22Rv1 (cell line): ENCODE measurements around the gene NUDT1.

Experiments
- H3K27ac ChIP-seq: fragments of 450-650 bp; 2 replicates; pipeline ENCODE4 v1.5.1; 2017
- ZFX ChIP-seq: fragments of 450-650 bp; IDR thresholded peaks from 2 replicates; pipeline ENCODE4 v1.6.1; 2017; ENCODE audit warnings: antibody characterized with exemption, borderline replicate concordance
- TF ChIP-seq, protein P1 (sequence below): fragments of 450-650 bp; IDR thresholded peaks from 2 replicates; pipeline ENCODE4 v1.5.1; 2017; ENCODE audit warnings: mild to moderate bottlenecking

The NUDT1 gene

DNA sequence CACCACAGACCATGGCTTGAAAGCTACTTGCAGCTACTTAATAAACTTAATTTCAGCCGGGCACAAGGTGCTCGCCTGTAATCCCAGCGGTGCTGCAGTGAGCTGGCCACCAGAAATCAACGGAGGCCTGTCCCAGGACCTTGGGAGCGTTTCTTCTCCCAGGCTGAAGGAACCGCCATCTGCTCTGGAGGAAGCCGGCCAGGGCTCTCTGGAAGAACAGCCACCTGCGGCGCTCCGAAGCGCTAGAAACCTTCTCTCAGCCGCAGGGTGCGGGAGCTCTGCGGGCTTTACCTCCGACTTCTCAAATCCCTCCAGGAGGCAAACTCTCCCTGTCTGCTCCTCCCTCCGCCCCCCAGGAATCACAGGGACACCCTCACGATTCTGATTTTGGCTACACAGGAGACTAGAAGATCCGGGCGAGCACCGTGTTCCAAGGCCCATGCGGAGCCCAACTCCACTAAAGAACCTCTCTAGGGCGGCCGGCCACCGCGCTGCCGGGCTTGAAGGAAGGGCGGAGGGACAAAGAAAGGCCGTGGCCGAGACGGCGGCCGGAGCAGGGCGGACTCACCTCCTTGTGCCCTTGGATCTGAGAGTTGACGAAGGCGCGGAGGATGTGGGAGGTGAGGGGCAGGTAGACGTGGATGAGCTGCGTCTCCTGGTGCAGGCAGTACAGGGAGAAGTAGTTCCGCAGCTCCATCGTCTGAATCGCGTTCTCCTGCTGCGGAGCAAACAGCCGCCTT, 14.4 kb downstream of the NUDT1 start:
- no peak overlapping the region for H3K27ac ChIP-seq
- TF ChIP-seq ZFX = no peak
- TF ChIP-seq, protein P1, sequence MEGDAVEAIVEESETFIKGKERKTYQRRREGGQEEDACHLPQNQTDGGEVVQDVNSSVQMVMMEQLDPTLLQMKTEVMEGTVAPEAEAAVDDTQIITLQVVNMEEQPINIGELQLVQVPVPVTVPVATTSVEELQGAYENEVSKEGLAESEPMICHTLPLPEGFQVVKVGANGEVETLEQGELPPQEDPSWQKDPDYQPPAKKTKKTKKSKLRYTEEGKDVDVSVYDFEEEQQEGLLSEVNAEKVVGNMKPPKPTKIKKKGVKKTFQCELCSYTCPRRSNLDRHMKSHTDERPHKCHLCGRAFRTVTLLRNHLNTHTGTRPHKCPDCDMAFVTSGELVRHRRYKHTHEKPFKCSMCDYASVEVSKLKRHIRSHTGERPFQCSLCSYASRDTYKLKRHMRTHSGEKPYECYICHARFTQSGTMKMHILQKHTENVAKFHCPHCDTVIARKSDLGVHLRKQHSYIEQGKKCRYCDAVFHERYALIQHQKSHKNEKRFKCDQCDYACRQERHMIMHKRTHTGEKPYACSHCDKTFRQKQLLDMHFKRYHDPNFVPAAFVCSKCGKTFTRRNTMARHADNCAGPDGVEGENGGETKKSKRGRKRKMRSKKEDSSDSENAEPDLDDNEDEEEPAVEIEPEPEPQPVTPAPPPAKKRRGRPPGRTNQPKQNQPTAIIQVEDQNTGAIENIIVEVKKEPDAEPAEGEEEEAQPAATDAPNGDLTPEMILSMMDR = no peak

DNA sequence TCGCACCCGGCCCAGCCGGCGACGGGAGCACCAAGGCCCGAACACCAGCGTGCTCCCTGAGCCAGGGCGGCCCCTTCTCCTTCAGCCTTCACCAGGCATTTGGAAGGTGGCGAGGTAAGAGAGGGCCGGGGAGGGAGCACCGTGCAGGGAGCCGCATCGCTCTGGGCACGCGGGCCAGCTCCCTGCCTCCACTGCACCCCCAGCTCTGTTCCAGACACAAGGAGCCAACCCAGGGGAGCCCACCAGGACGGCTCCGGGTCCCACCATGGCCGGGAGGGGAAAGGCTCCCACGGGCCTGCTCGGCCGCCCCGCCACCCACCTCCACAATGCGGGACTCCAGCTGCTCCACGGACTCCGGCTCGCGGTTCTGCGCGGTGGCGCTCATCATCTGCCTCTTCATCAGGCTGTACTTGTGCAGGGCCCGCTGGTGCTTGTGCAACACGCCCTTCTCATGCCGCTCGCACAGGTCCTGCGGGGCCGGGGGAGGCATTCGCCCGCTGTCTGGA, 15.1 kb downstream of the NUDT1 start:
- TF ChIP-seq, protein P1 = no peak
- TF ChIP-seq ZFX = no peak
- no peak overlapping the region for H3K27ac ChIP-seq

DNA sequence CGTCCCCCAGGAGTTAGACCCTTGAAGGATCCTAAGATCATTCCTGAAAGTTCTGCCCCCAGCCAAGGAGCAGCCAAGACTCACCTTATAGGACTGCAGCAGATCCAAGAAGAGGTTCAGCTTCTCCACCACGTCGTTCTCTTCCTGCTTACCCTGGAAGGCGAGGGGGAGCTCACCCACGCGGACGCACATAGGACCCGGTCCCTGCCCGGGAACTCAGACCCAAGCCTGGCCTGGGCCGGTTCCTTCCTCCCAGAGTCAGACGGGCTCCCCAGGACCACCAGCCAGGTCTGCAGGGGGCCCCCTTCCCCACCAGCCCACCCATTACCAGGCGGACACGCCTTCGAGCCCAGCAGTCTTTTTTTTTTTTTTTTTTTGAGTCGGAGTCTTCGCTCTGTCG, 15.6 kb downstream of the NUDT1 start:
- TF ChIP-seq, protein P1 = no peak
- no peak for TF ChIP-seq ZFX
- H3K27ac ChIP-seq = no peak overlapping the region

DNA sequence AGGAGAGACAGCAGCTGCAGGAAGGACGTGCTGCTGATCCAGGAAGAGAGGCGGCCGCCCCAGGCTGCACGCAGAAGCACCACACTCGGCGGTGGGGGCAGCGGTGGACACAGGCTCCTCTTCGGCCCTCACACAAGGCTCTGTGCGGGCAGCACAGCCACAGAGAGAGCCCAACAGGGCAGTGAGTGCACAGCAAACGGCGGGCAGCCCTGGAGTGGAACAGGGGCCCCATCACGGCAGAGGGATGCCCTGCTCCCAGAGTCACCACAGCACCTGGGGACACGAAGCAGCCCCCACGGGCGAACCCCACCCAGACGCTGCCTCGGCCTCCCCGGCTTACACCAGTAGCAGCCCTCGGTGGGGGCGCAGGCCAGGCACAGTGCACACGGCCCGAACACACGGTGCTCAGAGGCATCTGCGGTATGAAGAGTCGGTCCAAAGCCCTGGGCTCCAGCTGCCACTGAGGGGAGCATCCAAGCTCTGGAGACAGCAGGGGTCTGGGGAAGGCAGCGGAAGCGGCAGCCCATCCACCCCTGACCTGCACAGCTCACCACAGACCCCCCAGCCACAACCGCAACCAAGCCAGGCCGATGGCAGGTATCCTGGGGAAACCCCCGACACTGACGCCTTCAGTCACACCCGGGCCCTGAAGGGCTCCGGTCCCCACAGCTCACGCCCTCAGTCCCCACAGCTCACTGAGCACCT, 16.8 kb downstream of the NUDT1 start:
- H3K27ac ChIP-seq = no peak overlapping the region
- TF ChIP-seq, protein P1 = no peak
- TF ChIP-seq ZFX = no peak

DNA sequence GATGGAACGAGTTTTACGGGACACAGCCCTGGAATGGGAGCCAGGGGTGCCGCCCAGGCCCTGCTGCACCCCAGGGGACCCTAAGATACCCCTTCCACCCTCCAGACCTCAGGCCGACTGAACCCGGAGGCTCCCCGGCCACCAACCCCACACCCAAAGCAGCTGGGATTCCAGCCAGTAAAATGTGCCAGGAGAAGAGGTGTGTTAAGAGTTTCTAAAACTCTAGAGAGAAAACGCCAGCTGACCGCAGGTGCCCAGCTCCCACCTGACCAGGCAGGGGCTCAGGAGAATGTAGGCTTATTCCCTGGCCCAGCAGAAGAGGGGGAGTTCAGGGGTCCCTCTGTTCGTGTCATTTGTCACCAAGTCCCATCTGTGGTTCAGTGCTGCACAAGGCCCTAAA, 17.5 kb downstream of the NUDT1 start:
- no peak overlapping the region for H3K27ac ChIP-seq
- TF ChIP-seq, protein P1 = no peak

DNA sequence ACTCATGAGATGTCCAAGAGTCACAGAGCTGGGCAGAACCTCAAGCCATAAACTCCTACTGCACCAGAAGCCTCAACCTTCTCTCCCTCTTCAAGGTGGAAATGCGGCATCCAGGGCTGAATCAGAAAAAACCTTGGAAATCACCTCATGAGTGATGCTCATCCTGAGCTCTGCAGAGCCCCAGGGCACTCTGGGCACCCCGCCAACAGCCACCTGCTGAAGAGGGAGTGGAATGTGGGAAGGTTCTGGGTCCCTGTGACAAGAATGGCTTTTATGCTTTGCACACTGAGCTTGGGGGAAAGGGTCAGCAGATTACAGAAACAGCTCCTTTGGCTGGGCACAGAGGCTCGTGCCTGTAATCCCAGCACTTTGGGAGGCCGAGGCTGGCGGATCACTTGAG, 18.8 kb downstream of the NUDT1 start:
- H3K27ac ChIP-seq = no peak overlapping the region
- no peak for TF ChIP-seq ZFX
- TF ChIP-seq, protein P1 = no peak

DNA sequence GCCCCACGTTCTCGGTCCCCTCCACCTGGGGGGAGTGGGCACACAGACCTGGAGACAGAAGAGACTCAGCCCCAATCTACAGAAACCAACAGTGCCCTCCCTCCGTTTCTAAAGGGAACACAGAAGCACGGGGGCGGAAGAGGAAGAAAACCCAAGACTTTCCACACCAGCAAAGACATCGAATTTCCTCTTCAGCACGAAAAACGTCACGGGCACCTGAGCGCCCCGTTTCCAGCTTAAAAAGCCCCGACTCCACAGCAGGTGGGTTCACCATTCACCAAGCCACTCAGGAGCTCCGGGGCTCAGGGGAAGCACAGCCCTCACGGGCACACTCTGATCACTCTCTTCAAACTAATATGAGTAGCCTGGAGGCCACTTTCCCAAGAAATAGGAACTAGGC, 19.6 kb downstream of the NUDT1 start:
- H3K27ac ChIP-seq = no peak overlapping the region
- no peak for TF ChIP-seq ZFX
- TF ChIP-seq, protein P1 = no peak
